K562 (cell line): Measurements from ENCODE around the gene PIP5KL1. TPM values are rescaled to one million over a fixed set of nuclear protein-coding genes. Genes with fewer than 3 reads are reported as not detected.

Source experiments
- ARID2 ChIP-seq: fragments of 450-650 bp; IDR thresholded peaks from 2 replicates; pipeline ENCODE4 v1.6.1; 2017; ENCODE audit warnings: antibody characterized with exemption, mild to moderate bottlenecking
- ELF2 ChIP-seq: fragments of 250-450 bp; sonication (Bioruptor Pico); IDR thresholded peaks from 2 replicates; pipeline ENCODE4 v1.5.0; 2021; ENCODE audit warnings: mild to moderate bottlenecking
- ETV6 ChIP-seq, 3 experiments: fragments of 150-350 bp in 1 of 3; sonication (generic) in 1 of 3; formaldehyde crosslinking in 1 of 3; IDR thresholded peaks; 2 replicates each; pipeline versions ENCODE4 v1.6.1 to v1.8.0; 2014 to 2022; ENCODE audit warnings: borderline replicate concordance in 2 of 3, low read depth in 2 of 3, antibody characterized with exemption in 1 of 3, low read length in 1 of 3, mild to moderate bottlenecking in 1 of 3, missing genetic modification reagents in 1 of 3
- HBP1 ChIP-seq: fragments of 450-650 bp; formaldehyde crosslinking; IDR thresholded peaks from 2 replicates; pipeline ENCODE4 v1.4.0; 2022; ENCODE audit warnings: missing genetic modification characterization
- HEY1 ChIP-seq: fragments of 250-450 bp; sonication (Bioruptor Pico); IDR thresholded peaks from 2 replicates; pipeline ENCODE4 v1.5.0; 2020; ENCODE audit warnings: mild to moderate bottlenecking, moderate library complexity, borderline replicate concordance
- HNRNPUL1 ChIP-seq: fragments of 200-400 bp; formaldehyde crosslinking; IDR thresholded peaks from 2 replicates; pipeline ENCODE4 v1.6.1; 2017; ENCODE audit warnings: low read length
- ID3 ChIP-seq, 2 experiments: fragments of 250-450 bp in 1 of 2; fragments of 450-650 bp in 1 of 2; sonication (Bioruptor Pico) in 1 of 2; IDR thresholded peaks; 2 replicates each; pipeline versions ENCODE4 v1.6.1 to v1.8.0; 2016 to 2021; ENCODE audit warnings: mild to moderate bottlenecking in 2 of 2, moderate library complexity in 2 of 2, missing compliant biosample characterization in 1 of 2, missing genetic modification characterization in 1 of 2
- KAT8 ChIP-seq: fragments of 450-650 bp; IDR thresholded peaks from 2 replicates; pipeline ENCODE4 v1.6.1; 2016; ENCODE audit warnings: low read depth, mild to moderate bottlenecking
- KDM2B ChIP-seq: fragments of 250-450 bp; sonication (Bioruptor Pico); IDR thresholded peaks from 2 replicates; pipeline ENCODE4 v1.8.0; 2021; ENCODE audit warnings: mild to moderate bottlenecking, moderate library complexity
- L3MBTL2 ChIP-seq: fragments of 450-650 bp; IDR thresholded peaks from 2 replicates; pipeline ENCODE4 v1.6.1; 2016; ENCODE audit warnings: mild to moderate bottlenecking, moderate library complexity
- MTA1 ChIP-seq: fragments of 450-650 bp; IDR thresholded peaks from 2 replicates; pipeline ENCODE4 v1.6.1; 2017; ENCODE audit warnings: borderline replicate concordance
- NCOA4 ChIP-seq: fragments of 450-650 bp; IDR thresholded peaks from 2 replicates; pipeline ENCODE4 v1.6.1; 2018; ENCODE audit warnings: mild to moderate bottlenecking; ENCODE audit not compliant: partially characterized antibody
- NCOA6 ChIP-seq: fragments of 450-650 bp; IDR thresholded peaks from 2 replicates; pipeline ENCODE4 v1.6.1; 2017; ENCODE audit warnings: mild to moderate bottlenecking
- PURB ChIP-seq: sonication (generic); formaldehyde crosslinking; IDR thresholded peaks from 2 replicates; pipeline ENCODE4 v1.9.0; 2021; ENCODE audit warnings: low read depth, mild to moderate bottlenecking, missing genetic modification reagents
- STAT5B ChIP-seq: fragments of 250-450 bp; sonication (Bioruptor Pico); IDR thresholded peaks from 2 replicates; pipeline ENCODE4 v1.8.0; 2021; ENCODE audit warnings: mild to moderate bottlenecking, inconsistent platforms
- TAL1 ChIP-seq: fragments of 450-650 bp; IDR thresholded peaks from 2 replicates; pipeline ENCODE4 v1.6.1; 2016; ENCODE audit warnings: mild to moderate bottlenecking
- TOE1 ChIP-seq, 2 experiments: fragments of 450-650 bp in 1 of 2; sonication (generic) in 1 of 2; formaldehyde crosslinking in 1 of 2; IDR thresholded peaks; 2 replicates each; pipeline versions ENCODE4 v1.7.1 to v1.8.0; 2016 to 2022; ENCODE audit warnings: borderline replicate concordance in 2 of 2, mild to moderate bottlenecking in 2 of 2, antibody characterized with exemption in 1 of 2, inconsistent platforms in 1 of 2, low read depth in 1 of 2, missing genetic modification reagents in 1 of 2, moderate library complexity in 1 of 2
- ZNF134 ChIP-seq: fragments of 250-450 bp; sonication (Bioruptor Pico); conservative IDR thresholded peaks from 2 replicates; pipeline ENCODE4 v1.4.0; 2020
- ZNF277 ChIP-seq: fragments of 250-450 bp; sonication (Bioruptor Pico); IDR thresholded peaks from 2 replicates; pipeline ENCODE4 v1.8.0; 2022; ENCODE audit warnings: inconsistent platforms, mild to moderate bottlenecking, moderate library complexity, borderline replicate concordance
- ZNF561 ChIP-seq: fragments of 450-650 bp; formaldehyde crosslinking; conservative IDR thresholded peaks from 2 replicates; pipeline ENCODE4 v1.4.0; 2020; ENCODE audit warnings: mild to moderate bottlenecking, moderate library complexity
- ZNF77 ChIP-seq: fragments of 250-450 bp; sonication (Bioruptor Pico); IDR thresholded peaks from 2 replicates; pipeline ENCODE4 v1.5.0; 2020
- polyA plus RNA-seq, 8 experiments: library from polyadenylated mRNA; depleted of rRNA in 4 of 8; stranded (reverse) in 5 of 8; unstranded in 3 of 8; fragments of >200 nt; fragmentation: Nextera tagmentation in 2 of 8; fragmentation: Illumina TruSeq in 1 of 8; extraction: Ambion mirVana in 2 of 8; extraction: Trizol in 1 of 8; gene quantifications; 2 replicates each; pipeline versions ENCODE4 v1.2.1 to v1.2.3, GENCODE V29; 2011 to 2014; ENCODE audit warnings: inconsistent platforms in 1 of 8, missing spikeins in 1 of 8
- total RNA-seq, 7 experiments: library from RNA; depleted of rRNA in 6 of 7; stranded (reverse); fragments of >200 nt in 6 of 7; fragmentation: Illumina TruSeq in 2 of 7; extraction: Trizol in 2 of 7; gene quantifications; 2 replicates each; pipeline versions ENCODE4 v1.2.1 to v1.2.3, GENCODE V29; 2011 to 2021; ENCODE audit warnings: low replicate concordance in 1 of 7
- TF ChIP-seq, protein P1 (sequence below): fragments of 450-650 bp; formaldehyde crosslinking; IDR thresholded peaks from 2 replicates; pipeline ENCODE4 v1.4.0; 2020; ENCODE audit warnings: mild to moderate bottlenecking
- TF ChIP-seq, protein P2 (sequence below): fragments of 450-650 bp; IDR thresholded peaks from 2 replicates; pipeline ENCODE4 v1.6.1; 2016; ENCODE audit warnings: missing biosample characterization, missing genetic modification characterization

The PIP5KL1 gene
- total and polyA plus RNA-seq, 9 of the 15 experiments (the other 6 are each of a cell fraction or from before 2014, with no cell fraction given), result 0.18 to 4.8 (median 1.2) TPM

GRCh38 chr9:127931092-127931881 lies 710 bp upstream of the PIP5KL1 start (continued):
- TF ChIP-seq ETV6 (IDR thresholded peaks at IDR 0.05; ENCODE audit: borderline replicate concordance in 1 of 2, low read depth in 2 of 2, low read length in 1 of 2) (no peak), ETV6 (CRISPR knock-in tag; IDR thresholded peaks at IDR 0.05; ENCODE audit: borderline replicate concordance) (no peak), ZNF561 (CRISPR knock-in tag) (no peak), HNRNPUL1 (no peak), HEY1 (CRISPR knock-in tag) (no peak), ARID2 (no peak), MTA1 (no peak), L3MBTL2 (peak; percentile 45), KDM2B (no peak), KAT8 (no peak), TAL1 (no peak), ZNF77 (CRISPR knock-in tag) (no peak), NCOA6 (no peak), STAT5B (CRISPR knock-in tag) (no peak), PURB (no peak), HBP1 (CRISPR knock-in tag) (0 out of 2 replicates have a peak, but pooled peaks have one; percentile 47), ZNF277 (CRISPR knock-in tag) (no peak), NCOA4 (no peak), ID3 (CRISPR knock-in tag; IDR thresholded peaks at IDR 0.05) (no peak), ID3 (tag; IDR thresholded peaks at IDR 0.05) (no peak), ELF2 (no peak), ZNF134 (CRISPR knock-in tag) (no peak), TOE1 (IDR thresholded peaks at IDR 0.05; ENCODE audit: borderline replicate concordance) (peak; percentile 34; the same call in 1 of the 2 replicates), TOE1 (CRISPR knock-in tag; IDR thresholded peaks at IDR 0.05; ENCODE audit: borderline replicate concordance, low read depth) (no peak; the same call in 1 of the 2 replicates)
- TF ChIP-seq, protein P1, sequence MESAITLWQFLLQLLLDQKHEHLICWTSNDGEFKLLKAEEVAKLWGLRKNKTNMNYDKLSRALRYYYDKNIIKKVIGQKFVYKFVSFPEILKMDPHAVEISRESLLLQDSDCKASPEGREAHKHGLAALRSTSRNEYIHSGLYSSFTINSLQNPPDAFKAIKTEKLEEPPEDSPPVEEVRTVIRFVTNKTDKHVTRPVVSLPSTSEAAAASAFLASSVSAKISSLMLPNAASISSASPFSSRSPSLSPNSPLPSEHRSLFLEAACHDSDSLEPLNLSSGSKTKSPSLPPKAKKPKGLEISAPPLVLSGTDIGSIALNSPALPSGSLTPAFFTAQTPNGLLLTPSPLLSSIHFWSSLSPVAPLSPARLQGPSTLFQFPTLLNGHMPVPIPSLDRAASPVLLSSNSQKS (CRISPR knock-in tag), result no peak
- TF ChIP-seq, protein P2, sequence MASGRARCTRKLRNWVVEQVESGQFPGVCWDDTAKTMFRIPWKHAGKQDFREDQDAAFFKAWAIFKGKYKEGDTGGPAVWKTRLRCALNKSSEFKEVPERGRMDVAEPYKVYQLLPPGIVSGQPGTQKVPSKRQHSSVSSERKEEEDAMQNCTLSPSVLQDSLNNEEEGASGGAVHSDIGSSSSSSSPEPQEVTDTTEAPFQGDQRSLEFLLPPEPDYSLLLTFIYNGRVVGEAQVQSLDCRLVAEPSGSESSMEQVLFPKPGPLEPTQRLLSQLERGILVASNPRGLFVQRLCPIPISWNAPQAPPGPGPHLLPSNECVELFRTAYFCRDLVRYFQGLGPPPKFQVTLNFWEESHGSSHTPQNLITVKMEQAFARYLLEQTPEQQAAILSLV (tag), result no peak
